H9 (cell line): ENCODE measurements around the gene CA9. TPM values are rescaled to one million over a fixed set of nuclear protein-coding genes. Genes with fewer than 3 reads are reported as not detected.

Source experiments
- DNase-seq: peaks from one replicate; pipeline ENCODE4 v3.0.0-alpha.2; 2017
- H2AFZ ChIP-seq: one replicate; pipeline ENCODE4 v1.6.1; 2013; ENCODE audit warnings: mild to moderate bottlenecking, low read length, control low read depth, moderate library complexity
- H2AK5ac ChIP-seq: 2 replicates; pipeline ENCODE4 v1.6.1; 2013; ENCODE audit warnings: low read length, control low read depth, mixed read lengths; ENCODE audit not compliant: insufficient read length
- H2BK120ac ChIP-seq: one replicate; pipeline ENCODE4 v1.6.1; 2013; ENCODE audit warnings: low read depth, mild to moderate bottlenecking, low read length, control low read depth, inconsistent platforms; ENCODE audit not compliant: poor library complexity, severe bottlenecking
- H2BK12ac ChIP-seq: 2 replicates; pipeline ENCODE4 v1.6.1; 2013; ENCODE audit warnings: low read length, control low read depth, mixed read lengths, low read depth; ENCODE audit not compliant: insufficient read length
- H2BK15ac ChIP-seq: 2 replicates; pipeline ENCODE4 v1.6.1; 2013; ENCODE audit warnings: low read depth, low read length, control low read depth
- H2BK20ac ChIP-seq: one replicate; pipeline ENCODE4 v1.6.1; 2013; ENCODE audit warnings: low read depth, mild to moderate bottlenecking, low read length, control low read depth, inconsistent platforms; ENCODE audit not compliant: poor library complexity, severe bottlenecking
- H2BK5ac ChIP-seq: 2 replicates; pipeline ENCODE4 v1.6.1; 2013; ENCODE audit warnings: low read length, control low read depth, mixed read lengths; ENCODE audit not compliant: insufficient read length
- H3K14ac ChIP-seq: 2 replicates; pipeline ENCODE4 v1.6.1; 2013; ENCODE audit warnings: low read length, control low read depth; ENCODE audit not compliant: insufficient read depth
- H3K18ac ChIP-seq: 2 replicates; pipeline ENCODE4 v1.6.1; 2013; ENCODE audit warnings: low read depth, mild to moderate bottlenecking, mixed read lengths, low read length, control low read depth; ENCODE audit not compliant: insufficient read length
- H3K23ac ChIP-seq: 2 replicates; pipeline ENCODE4 v1.6.1; 2013; ENCODE audit warnings: low read length, control low read depth, mixed read lengths, low read depth; ENCODE audit not compliant: insufficient read length
- H3K23me2 ChIP-seq: 2 replicates; pipeline ENCODE4 v1.6.1; 2013; ENCODE audit warnings: low read depth, mild to moderate bottlenecking, mixed read lengths, low read length, control low read depth; ENCODE audit not compliant: insufficient read length, poor library complexity, severe bottlenecking
- H3K27ac ChIP-seq: 2 replicates; pipeline ENCODE4 v1.5.1; 2013; ENCODE audit warnings: low read length, control low read depth, mixed read lengths, low read depth; ENCODE audit not compliant: insufficient read length
- H3K27me3 ChIP-seq: 2 replicates; pipeline ENCODE4 v1.6.1; 2013; ENCODE audit warnings: low read length, control low read depth, inconsistent platforms; ENCODE audit not compliant: insufficient read depth
- H3K4ac ChIP-seq: 2 replicates; pipeline ENCODE4 v1.6.1; 2013; ENCODE audit warnings: low read depth, mild to moderate bottlenecking, control low read depth, inconsistent platforms, low read length, moderate library complexity
- H3K4me1 ChIP-seq: 2 replicates; pipeline ENCODE4 v1.6.1; 2013; ENCODE audit warnings: low read length, control low read depth, inconsistent platforms; ENCODE audit not compliant: insufficient read depth
- H3K4me2 ChIP-seq: 2 replicates; pipeline ENCODE4 v1.6.1; 2013; ENCODE audit warnings: low read length, control low read depth, mixed read lengths; ENCODE audit not compliant: insufficient read length, insufficient read depth
- H3K56ac ChIP-seq: 2 replicates; pipeline ENCODE4 v1.6.1; 2013; ENCODE audit warnings: low read depth, mild to moderate bottlenecking, mixed read lengths, low read length, control low read depth; ENCODE audit not compliant: insufficient read length
- H3K79me1 ChIP-seq: 2 replicates; pipeline ENCODE4 v1.6.1; 2013; ENCODE audit warnings: low read depth, mild to moderate bottlenecking, moderate library complexity, low read length, control low read depth, inconsistent platforms; ENCODE audit not compliant: insufficient read depth, poor library complexity, severe bottlenecking
- H3K79me2 ChIP-seq: 2 replicates; pipeline ENCODE4 v1.6.1; 2013; ENCODE audit warnings: low read length, control low read depth, inconsistent platforms; ENCODE audit not compliant: insufficient read depth
- H3K9ac ChIP-seq: 2 replicates; pipeline ENCODE4 v1.6.1; 2013; ENCODE audit warnings: low read length, control low read depth, mixed read lengths; ENCODE audit not compliant: insufficient read length; ENCODE audit errors: extremely low read depth
- H3K9me3 ChIP-seq: one replicate; pipeline ENCODE4 v1.6.1; 2013; ENCODE audit warnings: low read depth, low read length, inconsistent platforms; ENCODE audit not compliant: control insufficient read depth
- H3T11ph ChIP-seq: one replicate; pipeline ENCODE4 v1.6.1; 2013; ENCODE audit warnings: mild to moderate bottlenecking, low read length, control low read depth, inconsistent platforms
- H4K20me1 ChIP-seq: one replicate; pipeline ENCODE4 v1.6.1; 2013; ENCODE audit not compliant: control insufficient read depth, insufficient read length, insufficient read depth
- H4K5ac ChIP-seq: 2 replicates; pipeline ENCODE4 v1.6.1; 2013; ENCODE audit warnings: low read depth, mild to moderate bottlenecking, mixed read lengths, low read length, control low read depth; ENCODE audit not compliant: insufficient read length
- H4K8ac ChIP-seq: replicated peaks from 2 replicates; pipeline ENCODE4 v1.6.1; 2013; ENCODE audit warnings: low read length, control low read depth, mixed read lengths, low read depth; ENCODE audit not compliant: insufficient read length
- H4K91ac ChIP-seq: 2 replicates; pipeline ENCODE4 v1.6.1; 2013; ENCODE audit warnings: low read depth, mild to moderate bottlenecking, moderate library complexity, mixed read lengths, low read length, control low read depth; ENCODE audit not compliant: insufficient read length
- H3K27ac Mint-ChIP-seq, 3 experiments: 2 replicates in 2 of 3; 3 replicates in 1 of 3; pipeline ENCODE4 v1.8.0; 2020 to 2021; ENCODE audit warnings: mixed read lengths in 3 of 3, mild to moderate bottlenecking in 1 of 3, moderate library complexity in 1 of 3
- H3K27me3 Mint-ChIP-seq: 2 replicates; pipeline ENCODE4 v1.8.0; 2021; ENCODE audit warnings: low read depth, mild to moderate bottlenecking, moderate library complexity, mixed read lengths
- H3K36me3 Mint-ChIP-seq, 3 experiments: 2 replicates in 2 of 3; 3 replicates in 1 of 3; pipeline ENCODE4 v1.8.0; 2020 to 2021; ENCODE audit warnings: low read depth in 3 of 3, mixed read lengths in 3 of 3; ENCODE audit not compliant: insufficient read depth in 1 of 3
- H3K4me1 Mint-ChIP-seq, 2 experiments: 2 replicates each; pipeline ENCODE4 v1.8.0; 2020; ENCODE audit warnings: mixed read lengths in 2 of 2
- H3K4me3 Mint-ChIP-seq, 2 experiments: 2 replicates in 1 of 2; 3 replicates in 1 of 2; pipeline ENCODE4 v1.8.0; 2020 to 2021; ENCODE audit warnings: mild to moderate bottlenecking in 2 of 2, mixed read lengths in 2 of 2, moderate library complexity in 1 of 2
- H3K9me3 Mint-ChIP-seq, 2 experiments: 2 replicates in 1 of 2; 3 replicates in 1 of 2; pipeline ENCODE4 v1.8.0; 2020; ENCODE audit warnings: mild to moderate bottlenecking in 2 of 2, mixed read lengths in 2 of 2, moderate library complexity in 1 of 2
- CTCF ChIP-seq: fragments of 200-600 bp; sonication (generic); conservative IDR thresholded peaks from 3 replicates; pipeline ENCODE4 v1.8.0; 2021; ENCODE audit warnings: antibody characterized with exemption, mild to moderate bottlenecking
- WGBS: extraction: QIAGEN DNeasy Blood & Tissue Kit; methylation state at CpG from one replicate; pipeline ENCODE4 v1.1.7; 2013; ENCODE audit warnings: missing lambda C conversion rate, low lambda C conversion rate, mixed read lengths; ENCODE audit not compliant: insufficient read length; ENCODE audit errors: extremely low coverage; 5-methylcytosine and 5-hydroxymethylcytosine counted together
- total RNA-seq: library from RNA; stranded (reverse); gene quantifications from 2 replicates; pipeline ENCODE4 v1.2.1, GENCODE V29; 2021

The CA9 gene
- total RNA-seq, 1 experiment from 2014 or later: 0.94 TPM

- WGBS: no CpG with 5 or more reads among the region's 6 CpGs
- Histone ChIP-seq H3K4me2 (no peak overlapping the region), H2AFZ (no peak overlapping the region)
These were observed 4.2 kb upstream of the CA9 start for GRCh38 chr9:35669331-35670145.

More at GRCh38 chr9:35669331-35670145, 4.2 kb upstream of the CA9 start:
- no peak overlapping the region for H4K5ac ChIP-seq
- H3K56ac ChIP-seq: no peak overlapping the region
- Mint-ChIP-seq H3K4me3 (no peak overlapping the region), H3K4me1 (peaks cover 11% of the 10 kb centered on the region in 2 experiments), H3K9me3 (no peaks in the 10 kb centered on the region), H3K27ac (no peak overlapping the region), H3K27me3 (peaks cover 21% of the 10 kb centered on the region), H3K36me3 (no peaks in the 10 kb centered on the region; a peak in 1 of 7 replicates)
- no peaks in the 10 kb centered on the region for H3K79me1 ChIP-seq
- no peak overlapping the region for H2BK120ac ChIP-seq
- no peak overlapping the region for H3K23ac ChIP-seq
- H3K27me3 ChIP-seq: peaks cover 3% of the 10 kb centered on the region; the same call in 1 of the 2 replicates
- H3K14ac ChIP-seq: no peak overlapping the region
- no peak overlapping the region for H4K91ac ChIP-seq
- no peak overlapping the region for H2BK5ac ChIP-seq
- H2BK20ac ChIP-seq: no peak overlapping the region
- H4K8ac ChIP-seq: no peak overlapping the region
- no peak overlapping the region for H3K27ac ChIP-seq
- H3K4me1 ChIP-seq: no peaks in the 10 kb centered on the region
- no peak overlapping the region for H2BK12ac ChIP-seq
- no peaks in the 10 kb centered on the region for H3K9me3 ChIP-seq
- no peak overlapping the region for H3K4ac ChIP-seq
- DNase-seq: no peak
- peaks cover 1% of the 10 kb centered on the region for H3K23me2 ChIP-seq
- no peak overlapping the region for H3K9ac ChIP-seq
- H3K79me2 ChIP-seq: no peaks in the 10 kb centered on the region
- no peak overlapping the region for H3K18ac ChIP-seq
- no peak for TF ChIP-seq CTCF
- H2AK5ac ChIP-seq: no peak overlapping the region
- H2BK15ac ChIP-seq: no peak overlapping the region
- H4K20me1 ChIP-seq: no peaks in the 10 kb centered on the region
- H3T11ph ChIP-seq: no peak overlapping the region
